DMS53 treated with DMSO at 0.1 percent for 48 hours (cell line): Measurements from ENCODE around the gene GLRX.

Experiments
- DNase-seq: peaks from one replicate; lab custom pipeline; 2025; ENCODE audit not compliant: unreplicated experiment; lab: John Stamatoyannopoulos, UW

Gene GLRX

GRCh38 chr5:95810305-95811125 lies 12.0 kb downstream of the GLRX start:
- DNase-seq = no peak

- no peak for DNase-seq
These were observed 13.0 kb downstream of the GLRX start for GRCh38 chr5:95809414-95809960.

- no peak for DNase-seq
These were observed 13.7 kb downstream of the GLRX start for GRCh38 chr5:95808686-95809413.

GRCh38 chr5:95808013-95808685 lies 14.4 kb downstream of the GLRX start:
- DNase-seq = no peak

GRCh38 chr5:95806687-95807086 lies 15.8 kb downstream of the GLRX start:
- DNase-seq = no peak

- DNase-seq = no peak
These were observed 17.6 kb downstream of the GLRX start for GRCh38 chr5:95804736-95805539.

- no peak for DNase-seq
These were observed 19.0 kb downstream of the GLRX start for GRCh38 chr5:95803271-95804148.

- DNase-seq = no peak
These were observed 20.6 kb downstream of the GLRX start for GRCh38 chr5:95801961-95802360.

GRCh38 chr5:95801532-95801931 lies 21.0 kb downstream of the GLRX start:
- DNase-seq = no peak

GRCh38 chr5:95800553-95800952 lies 22.0 kb downstream of the GLRX start:
- no peak for DNase-seq

- DNase-seq = no peak
These were observed 23.2 kb downstream of the GLRX start for GRCh38 chr5:95799191-95799835.

GRCh38 chr5:95798545-95798944 lies 24.0 kb downstream of the GLRX start:
- no peak for DNase-seq

- no peak for DNase-seq
These were observed 24.5 kb downstream of the GLRX start for GRCh38 chr5:95798048-95798447.

- DNase-seq = no peak
These were observed 25.2 kb downstream of the GLRX start for GRCh38 chr5:95797301-95797700.

- no peak for DNase-seq
These were observed 28.4 kb downstream of the GLRX start for GRCh38 chr5:95794070-95794516.

GRCh38 chr5:95791751-95792150 lies 30.8 kb downstream of the GLRX start:
- no peak for DNase-seq

GRCh38 chr5:95788493-95788892 lies 34.0 kb downstream of the GLRX start:
- DNase-seq = no peak

- DNase-seq = no peak
These were observed 35.6 kb downstream of the GLRX start for GRCh38 chr5:95786821-95787418.
